VCaP (cell line): ENCODE measurements around the gene AKR1C3.
A peak's percentile ranks its signal among the peaks of the same experiment; 100 is the strongest.

Source experiments
- H3K27ac ChIP-seq: fragments of 450-650 bp; 2 replicates; pipeline ENCODE4 v1.5.1; 2017
- CTCF ChIP-seq: fragments of 450-650 bp; conservative IDR thresholded peaks from 2 replicates; pipeline ENCODE4 v1.5.1; 2017; ENCODE audit warnings: mild to moderate bottlenecking, moderate library complexity

The AKR1C3 gene

DNA sequence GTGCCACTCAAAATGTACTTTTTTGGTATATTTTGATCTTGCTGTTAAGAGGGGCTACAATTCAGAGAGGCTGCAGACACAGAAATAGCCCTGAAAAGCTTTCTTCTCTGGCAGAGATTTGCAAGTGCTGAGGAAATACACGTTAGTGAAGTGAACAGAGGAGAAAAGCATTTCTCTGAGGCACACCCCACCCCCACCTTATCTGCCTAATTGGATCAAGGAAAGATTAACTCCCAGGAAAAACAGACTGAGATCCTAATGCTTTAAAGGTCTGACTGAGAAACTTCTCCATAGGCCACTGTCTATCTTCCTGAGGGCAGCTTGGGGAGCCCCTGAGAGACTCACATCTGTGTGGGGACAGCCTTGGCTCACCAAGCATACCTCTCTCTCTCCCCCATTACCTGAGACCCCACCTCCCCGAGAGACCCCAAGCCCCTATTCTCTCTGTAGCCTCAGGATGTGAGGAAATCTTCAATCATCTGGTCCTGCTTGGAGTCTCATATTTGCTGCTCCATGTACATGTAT is 14.8 kb upstream of the AKR1C3 start:
- no peak for TF ChIP-seq CTCF
- H3K27ac ChIP-seq: no peak overlapping the region

GRCh38 chr10:5079836-5080235 is 14.4 kb upstream of the AKR1C3 start:
- no peak overlapping the region for H3K27ac ChIP-seq
- TF ChIP-seq CTCF: no peak

DNA sequence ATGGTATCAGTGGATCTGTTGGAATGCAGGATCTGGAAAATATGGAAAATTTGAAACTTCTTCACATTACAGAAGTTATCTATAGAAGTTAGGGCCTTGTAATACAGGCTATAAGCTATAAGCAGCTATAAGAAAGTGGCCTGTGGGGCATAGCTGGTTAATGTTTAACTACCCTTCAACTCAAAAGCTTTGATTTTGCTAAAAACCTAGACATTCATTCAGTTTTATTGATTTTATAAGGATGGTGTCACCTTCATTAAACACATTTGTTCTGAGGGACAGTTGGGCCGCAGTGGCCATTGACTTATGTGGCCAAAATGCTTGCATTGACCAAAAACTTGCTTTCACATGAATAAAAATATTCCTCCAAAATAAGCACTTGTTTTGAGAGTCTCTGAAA is 13.1 kb upstream of the AKR1C3 start:
- TF ChIP-seq CTCF: no peak
- no peak overlapping the region for H3K27ac ChIP-seq

DNA sequence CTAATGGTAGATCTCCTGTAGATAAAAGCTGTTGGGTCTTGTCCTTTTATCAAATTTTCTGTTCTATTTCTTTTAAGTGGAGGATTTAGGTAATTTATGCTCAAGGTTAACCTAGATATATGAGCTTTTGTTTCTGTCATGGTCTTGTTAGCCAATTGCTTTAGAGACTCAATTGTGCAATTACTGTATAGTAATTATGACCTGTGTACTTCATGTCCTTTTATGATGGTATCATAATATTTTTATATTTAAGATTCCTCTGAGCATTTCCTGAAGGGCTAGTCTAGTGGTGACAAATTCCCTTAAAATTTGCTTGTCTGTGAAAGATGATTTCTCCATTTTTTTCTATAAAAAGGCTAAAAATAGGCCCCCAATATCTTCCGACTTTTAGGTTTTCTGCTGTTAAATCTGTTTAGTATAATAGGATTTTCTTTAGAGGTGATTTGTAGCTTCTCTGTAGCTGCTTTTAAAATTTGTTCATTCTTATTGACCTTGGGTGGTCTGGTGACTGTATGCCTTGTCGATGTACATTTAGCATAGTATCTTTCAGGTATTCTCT is 5.4 kb upstream of the AKR1C3 start:
- no peak for TF ChIP-seq CTCF
- no peak overlapping the region for H3K27ac ChIP-seq

- peak; percentile 19; the same call in 1 of the 2 replicates for TF ChIP-seq CTCF
- H3K27ac ChIP-seq: no peak overlapping the region
Observed at GRCh38 chr10:5089865-5090264, 4.3 kb upstream of the AKR1C3 start.

DNA sequence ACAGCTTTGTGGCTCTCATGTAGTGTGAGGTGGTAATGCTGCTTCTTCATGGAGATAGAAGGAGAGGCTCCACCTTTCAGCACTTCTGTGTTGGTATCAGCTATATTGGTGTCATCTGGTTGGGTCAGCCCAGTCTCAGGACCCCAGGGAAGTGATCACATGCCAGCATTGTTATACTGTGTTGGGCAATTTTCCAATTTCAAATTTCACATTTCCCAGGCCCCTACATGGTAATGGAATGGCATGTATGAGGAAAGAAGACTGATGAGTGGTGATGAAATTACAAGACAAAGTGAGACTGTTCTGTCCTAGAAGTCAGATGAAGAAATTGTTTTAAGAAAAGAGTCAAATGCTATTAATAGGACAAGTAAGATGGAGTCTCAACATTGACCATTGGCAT is 3.7 kb upstream of the AKR1C3 start:
- no peak overlapping the region for H3K27ac ChIP-seq
- no peak for TF ChIP-seq CTCF

DNA sequence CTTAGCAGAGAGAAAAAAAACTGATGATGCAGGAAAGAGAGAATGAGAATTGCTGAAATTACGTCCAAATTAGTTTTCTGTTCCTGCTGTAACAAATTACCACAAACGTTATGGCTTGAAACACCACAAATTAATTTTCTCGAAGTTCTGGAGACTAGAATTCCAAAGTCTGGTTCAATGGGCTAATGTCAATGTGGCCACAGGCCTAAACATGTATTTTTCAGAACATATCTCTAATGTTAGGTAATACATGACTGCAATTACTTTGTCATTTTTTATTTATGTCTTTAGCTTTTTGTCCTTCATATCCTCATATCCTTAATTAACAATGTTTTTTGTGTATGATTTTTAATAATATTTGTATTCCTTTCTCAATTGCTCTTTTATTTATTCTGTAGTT is 3.0 kb upstream of the AKR1C3 start:
- no peak for TF ChIP-seq CTCF
- no peak overlapping the region for H3K27ac ChIP-seq

GRCh38 chr10:5092375-5092774 is 1.8 kb upstream of the AKR1C3 start:
- peak overlapping the region; percentile 94 for H3K27ac ChIP-seq
- no peak for TF ChIP-seq CTCF
